ENCODE results near the gene PPP1R17. TPM values are rescaled to one million over a fixed set of nuclear protein-coding genes. Genes with fewer than 3 reads are reported as not detected.

Gene PPP1R17
- total and polyA plus RNA-seq, 2 of the 13 experiments (the other 11 are each of a cell fraction or from before 2014, with no cell fraction given) = not detected

GRCh38 chr7:31724696-31725095, 37.7 kb downstream of the PPP1R17 start (continued):
- TF ChIP-seq FOXO4 (CRISPR knock-in tag; conservative IDR thresholded peaks at IDR 0.05) (no peak), ZNF577 (CRISPR knock-in tag; IDR thresholded peaks at IDR 0.05; ENCODE audit: borderline replicate concordance, low read depth) (no peak), ETV6 (CRISPR knock-in tag; conservative IDR thresholded peaks at IDR 0.05) (no peak), ZNF589 (CRISPR knock-in tag; conservative IDR thresholded peaks at IDR 0.05) (no peak), FOSL1 (CRISPR knock-in tag; IDR thresholded peaks at IDR 0.05; ENCODE audit: borderline replicate concordance) (no peak), HMGA1 (CRISPR knock-in tag; conservative IDR thresholded peaks at IDR 0.05) (no peak), TOE1 (CRISPR knock-in tag; IDR thresholded peaks at IDR 0.05) (no peak), ZNF136 (CRISPR knock-in tag; IDR thresholded peaks at IDR 0.05; ENCODE audit: low read depth) (no peak)

- ChIA-PET POLR2A (no interaction called here), CTCF (ENCODE audit: low intra/inter-chr PET ratio, low total read pairs) (no interaction called here)
- no peak for DNase-seq (ENCODE audit: low spot score)
- FAIRE-seq = no peak
- in situ Hi-C loops (cut with HindIII; ENCODE audit: extremely low pct_ligation_motif_present, low pct_unique_long_range_greater_than_20kb) = loop anchor here (25.0 kb wide), 1 partner anchor 742 kb away; no protein-coding TSS in a partner anchor
- H3K4me1 ChIP-seq (ENCODE audit: insufficient read depth, low read length) = no peaks in the 10 kb centered on the region
- no TSS peak for BruUV-seq (replicated peaks)
- H3K4me2 ChIP-seq (ENCODE audit: low read depth, low read length) = no peak overlapping the region
- H3K36me3 ChIP-seq (replicated peaks in 1 of 2; ENCODE audit: control insufficient read depth in 1 of 2, insufficient read depth in 2 of 2, low read length in 2 of 2) = no peaks in the 10 kb centered on the region
- intact Hi-C loops (cut with micrococcal nuclease; ENCODE audit: unreplicated experiment) = no loop called here
- no peak overlapping the region for H3K4me3 ChIP-seq (replicated peaks in 1 of 3; ENCODE audit: insufficient read depth in 1 of 3, low read depth in 2 of 3, low read length in 3 of 3)
- H2AFZ ChIP-seq (ENCODE audit: low read length) = no peak overlapping the region
- no peaks in the 10 kb centered on the region for H3K79me2 ChIP-seq (ENCODE audit: insufficient read depth, low read length)
- no peak for TF ChIP-seq POGZ (CRISPR knock-in tag; IDR thresholded peaks at IDR 0.05)
- TF ChIP-seq ZMYM2 (CRISPR knock-in tag; IDR thresholded peaks at IDR 0.05) = no peak
- TF ChIP-seq MLLT10 (CRISPR knock-in tag; IDR thresholded peaks at IDR 0.05) = no peak
- TF ChIP-seq AKAP8 (CRISPR knock-in tag; IDR thresholded peaks at IDR 0.05) = no peak
- no peak for TF ChIP-seq DRAP1 (CRISPR knock-in tag; IDR thresholded peaks at IDR 0.05)
- TF ChIP-seq ZNF350 (CRISPR knock-in tag; IDR thresholded peaks at IDR 0.05; ENCODE audit: borderline replicate concordance, low read depth) = no peak
- no peak for TF ChIP-seq MXI1 (IDR thresholded peaks at IDR 0.05; ENCODE audit: borderline replicate concordance, low read depth, low read length)
- TF ChIP-seq ZFAT (CRISPR knock-in tag; conservative IDR thresholded peaks at IDR 0.05) = no peak
- H3K27me3 ChIP-seq (ENCODE audit: control insufficient read depth in 1 of 2, insufficient read depth in 2 of 2, low read length in 2 of 2) = peaks cover 0 to 10% of the 10 kb centered on the region in 2 experiments; a peak in 1 of 5 replicates
- 0% methylated on average over 3 of the region's 3 CpGs for WGBS (ENCODE audit: low lambda C conversion rate)
- no peak overlapping the region for H3K9ac ChIP-seq (ENCODE audit: insufficient read depth, low read depth, low read length)
- no peak overlapping the region for H3K27ac ChIP-seq (ENCODE audit: extremely low read length, insufficient read depth, low read length)
- ATAC-seq = no peak
- no peaks in the 10 kb centered on the region for H3K9me3 ChIP-seq (ENCODE audit: low read length)
- H4K20me1 ChIP-seq (ENCODE audit: insufficient read depth, low read length) = no peaks in the 10 kb centered on the region
These were observed 42.3 kb downstream of the PPP1R17 start for GRCh38 chr7:31729195-31729804.
